Spinal cord (tissue), 10 donors: ENCODE data around the gene PDE6A. TPM values are rescaled to one million over a fixed set of nuclear protein-coding genes. Genes with fewer than 3 reads are reported as not detected.

Experiments
- DNase-seq, 6 donors: peaks; one replicate each; pipeline versions ENCODE4 v3.0.0 to v3.0.0-alpha.2; 2013 to 2015; ENCODE audit warnings: low spot score in 6 of 6, low read depth in 4 of 6
- H3K27ac ChIP-seq: one replicate; pipeline ENCODE4 v1.5.1; 2013; ENCODE audit warnings: low read depth, low read length, control low read depth
- H3K27me3 ChIP-seq: one replicate; pipeline ENCODE4 v1.6.1; 2013; ENCODE audit warnings: low read length; ENCODE audit not compliant: control insufficient read depth, insufficient read depth
- H3K36me3 ChIP-seq: one replicate; pipeline ENCODE4 v1.6.1; 2013; ENCODE audit warnings: low read length; ENCODE audit not compliant: control insufficient read depth, insufficient read depth
- H3K4me1 ChIP-seq: one replicate; pipeline ENCODE4 v1.6.1; 2013; ENCODE audit warnings: low read length; ENCODE audit not compliant: control insufficient read depth, insufficient read depth
- H3K4me3 ChIP-seq: one replicate; pipeline ENCODE4 v1.5.1; 2013; ENCODE audit warnings: low read depth, low read length, control low read depth
- H3K9me3 ChIP-seq: one replicate; pipeline ENCODE4 v1.6.1; 2013; ENCODE audit warnings: low read length; ENCODE audit not compliant: control insufficient read depth, insufficient read depth
- WGBS: methylation state at CpG from one replicate; pipeline ENCODE4 v1.1.5; 2013; ENCODE audit warnings: missing lambda C conversion rate; ENCODE audit not compliant: insufficient coverage; 5-methylcytosine and 5-hydroxymethylcytosine counted together
- polyA plus RNA-seq, 2 donors: library from polyadenylated mRNA; unstranded; fragments of 120-200 nt; gene quantifications; one replicate each; pipeline ENCODE4 v1.2.1, GENCODE V29; 2013; ENCODE audit not compliant: insufficient read length in 2 of 2
- total RNA-seq, 2 donors: library from RNA; depleted of rRNA in 1 of 2; stranded (reverse); fragments of 120-200 nt in 1 of 2; fragments of >200 nt in 1 of 2; gene quantifications; one replicate each; pipeline versions ENCODE4 v1.2.3 to v1.2.4, GENCODE V29; 2013 to 2014
- donor health status: healthy.

PDE6A gene
- total and polyA plus RNA-seq, 4 donors: 0.06 to 0.44 (median 0.17) TPM

DNA sequence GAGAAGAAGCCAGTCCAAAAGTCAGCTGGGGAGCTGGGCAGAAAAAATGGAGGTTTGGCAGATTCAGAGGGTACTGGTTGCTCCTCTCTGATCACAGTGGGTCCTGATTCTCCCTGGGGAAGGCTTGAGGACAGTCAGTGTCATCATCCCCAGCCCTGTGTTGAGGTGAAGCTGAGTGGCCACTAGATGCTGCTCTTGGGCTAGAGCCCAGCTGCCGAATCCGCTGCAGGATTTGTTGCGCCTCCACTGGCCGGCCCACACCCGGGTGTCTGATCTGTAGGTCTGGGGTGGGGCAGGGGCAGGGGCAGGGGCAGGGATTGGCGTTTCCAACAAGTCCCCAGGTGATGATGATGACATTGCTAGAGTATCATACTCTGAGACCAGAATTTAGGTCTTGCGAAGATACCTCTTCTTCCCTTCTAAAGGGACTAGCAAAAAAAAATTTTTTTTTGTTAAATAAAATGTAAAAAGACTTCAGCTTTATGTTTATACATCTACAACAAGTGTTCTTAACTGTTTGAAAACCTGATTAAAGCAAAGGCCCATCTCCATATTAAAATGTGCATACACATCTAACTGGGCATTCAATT lies 106.8 kb downstream of the PDE6A start:
- Histone ChIP-seq H3K27ac (no peak overlapping the region), H3K36me3 (peaks cover 36% of the 10 kb centered on the region), H3K4me3 (no peak overlapping the region), H3K27me3 (no peaks in the 10 kb centered on the region), H3K9me3 (no peaks in the 10 kb centered on the region), H3K4me1 (peaks cover 17% of the 10 kb centered on the region)
- WGBS: no CpG with 5 or more reads among the region's 7 CpGs
- peak in 4 of 6 donors; percentile 12 to 78 (median 47) for DNase-seq

DNA sequence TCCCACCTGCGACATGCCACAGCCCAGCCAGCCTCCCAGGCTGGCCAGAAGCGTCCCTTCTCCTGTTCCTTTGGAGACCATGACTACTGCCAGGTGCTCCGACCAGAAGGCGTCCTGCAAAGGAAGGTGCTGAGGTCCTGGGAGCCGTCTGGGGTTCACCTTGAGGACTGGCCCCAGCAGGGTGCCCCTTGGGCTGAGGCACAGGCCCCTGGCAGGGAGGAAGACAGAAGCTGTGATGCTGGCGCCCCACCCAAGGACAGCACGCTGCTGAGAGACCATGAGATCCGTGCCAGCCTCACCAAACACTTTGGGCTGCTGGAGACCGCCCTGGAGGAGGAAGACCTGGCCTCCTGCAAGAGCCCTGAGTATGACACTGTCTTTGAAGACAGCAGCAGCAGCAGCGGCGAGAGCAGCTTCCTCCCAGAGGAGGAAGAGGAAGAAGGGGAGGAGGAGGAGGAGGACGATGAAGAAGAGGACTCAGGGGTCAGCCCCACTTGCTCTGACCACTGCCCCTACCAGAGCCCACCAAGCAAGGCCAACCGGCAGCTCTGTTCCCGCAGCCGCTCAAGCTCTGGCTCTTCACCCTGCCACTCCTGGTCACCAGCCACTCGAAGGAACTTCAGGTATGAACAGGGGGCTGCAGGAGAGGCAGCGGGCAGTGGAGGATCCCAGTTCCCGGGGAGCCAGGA lies 108.0 kb downstream of the PDE6A start:
- no peak overlapping the region for H3K27ac ChIP-seq
- no peaks in the 10 kb centered on the region for H3K9me3 ChIP-seq
- H3K27me3 ChIP-seq: no peaks in the 10 kb centered on the region
- WGBS: 86% methylated on average over 17 of the region's 18 CpGs
- peaks cover 17% of the 10 kb centered on the region for H3K4me1 ChIP-seq
- H3K36me3 ChIP-seq: peaks cover 37% of the 10 kb centered on the region
- no peak overlapping the region for H3K4me3 ChIP-seq
- DNase-seq: no peak

DNA sequence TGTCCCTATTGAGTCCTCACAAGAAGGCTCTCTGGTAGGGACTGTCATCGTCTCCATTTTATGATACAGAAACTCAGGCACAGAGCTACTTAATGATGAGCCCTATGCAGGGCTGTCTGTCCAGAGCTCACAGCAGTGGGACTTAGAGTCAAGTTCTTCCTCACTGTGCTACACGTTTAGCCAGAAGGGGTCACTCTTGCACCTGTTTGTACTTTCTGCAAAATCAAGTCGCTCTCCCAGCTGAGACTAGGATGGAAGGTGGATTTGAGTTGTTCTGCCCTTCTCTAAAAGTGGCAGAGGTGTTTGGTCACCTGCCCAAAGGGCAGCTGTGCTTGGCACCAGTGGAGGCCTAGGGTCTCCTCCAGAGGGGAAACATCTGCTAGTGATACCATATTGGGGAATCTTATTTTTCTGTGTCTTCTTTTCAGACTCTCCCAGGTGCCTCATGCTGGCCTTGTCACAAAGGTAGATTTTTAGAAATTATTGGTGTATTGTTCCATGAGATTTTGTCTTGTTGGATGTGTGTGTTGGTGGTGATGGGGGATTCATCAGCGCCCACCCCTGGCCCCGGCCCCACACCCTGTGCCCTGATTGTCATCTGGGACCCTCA lies 110.2 kb downstream of the PDE6A start:
- WGBS: 45% methylated on average over 5 of the region's 5 CpGs

DNA sequence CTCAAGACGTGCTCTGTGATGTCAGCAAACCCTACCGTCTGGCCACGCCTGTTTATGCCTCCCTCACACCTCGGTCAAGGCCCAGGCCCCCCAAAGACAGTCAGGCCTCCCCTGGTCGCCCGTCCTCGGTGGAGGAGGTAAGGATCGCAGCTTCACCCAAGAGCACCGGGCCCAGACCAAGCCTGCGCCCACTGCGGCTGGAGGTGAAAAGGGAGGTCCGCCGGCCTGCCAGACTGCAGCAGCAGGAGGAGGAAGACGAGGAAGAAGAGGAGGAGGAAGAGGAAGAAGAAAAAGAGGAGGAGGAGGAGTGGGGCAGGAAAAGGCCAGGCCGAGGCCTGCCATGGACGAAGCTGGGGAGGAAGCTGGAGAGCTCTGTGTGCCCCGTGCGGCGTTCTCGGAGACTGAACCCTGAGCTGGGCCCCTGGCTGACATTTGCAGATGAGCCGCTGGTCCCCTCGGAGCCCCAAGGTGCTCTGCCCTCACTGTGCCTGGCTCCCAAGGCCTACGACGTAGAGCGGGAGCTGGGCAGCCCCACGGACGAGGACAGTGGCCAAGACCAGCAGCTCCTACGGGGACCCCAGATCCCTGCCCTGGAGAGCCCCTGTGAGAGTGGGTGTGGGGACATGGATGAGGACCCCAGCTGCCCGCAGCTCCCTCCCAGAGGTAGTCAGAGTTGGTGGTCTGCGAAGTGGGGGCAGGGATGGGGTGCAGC lies 111.3 kb downstream of the PDE6A start:
- peaks cover 36% of the 10 kb centered on the region for H3K36me3 ChIP-seq

More for the DNA sequence above, 110.2 kb downstream of the PDE6A start:
- no peaks in the 10 kb centered on the region for H3K9me3 ChIP-seq
- DNase-seq: peak; percentile 63 to 94 (median 76)
- H3K4me3 ChIP-seq: no peak overlapping the region
- no peaks in the 10 kb centered on the region for H3K27me3 ChIP-seq
- peaks cover 36% of the 10 kb centered on the region for H3K36me3 ChIP-seq
- no peak overlapping the region for H3K27ac ChIP-seq
- peaks cover 2% of the 10 kb centered on the region for H3K4me1 ChIP-seq

DNA sequence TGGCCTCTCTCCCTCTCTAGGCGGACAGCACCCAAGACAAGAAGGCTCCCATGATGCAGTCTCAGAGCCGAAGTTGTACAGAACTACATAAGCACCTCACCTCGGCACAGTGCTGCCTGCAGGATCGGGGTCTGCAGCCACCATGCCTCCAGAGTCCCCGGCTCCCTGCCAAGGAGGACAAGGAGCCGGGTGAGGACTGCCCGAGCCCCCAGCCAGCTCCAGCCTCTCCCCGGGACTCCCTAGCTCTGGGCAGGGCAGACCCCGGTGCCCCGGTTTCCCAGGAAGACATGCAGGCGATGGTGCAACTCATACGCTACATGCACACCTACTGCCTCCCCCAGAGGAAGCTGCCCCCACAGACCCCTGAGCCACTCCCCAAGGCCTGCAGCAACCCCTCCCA lies 112.0 kb downstream of the PDE6A start:
- Histone ChIP-seq H3K27me3 (no peaks in the 10 kb centered on the region), H3K4me3 (no peak overlapping the region), H3K36me3 (peaks cover 36% of the 10 kb centered on the region), H3K27ac (no peak overlapping the region), H3K9me3 (no peaks in the 10 kb centered on the region), H3K4me1 (no peaks in the 10 kb centered on the region)
- 88% methylated on average over 9 of the region's 12 CpGs for WGBS
- no peak for DNase-seq

More for the DNA sequence above, 111.3 kb downstream of the PDE6A start:
- 86% methylated on average over 29 of the region's 30 CpGs for WGBS
- Histone ChIP-seq H3K27ac (no peak overlapping the region), H3K27me3 (no peaks in the 10 kb centered on the region), H3K4me1 (no peaks in the 10 kb centered on the region), H3K9me3 (no peaks in the 10 kb centered on the region), H3K4me3 (no peak overlapping the region)
- DNase-seq: no peak

DNA sequence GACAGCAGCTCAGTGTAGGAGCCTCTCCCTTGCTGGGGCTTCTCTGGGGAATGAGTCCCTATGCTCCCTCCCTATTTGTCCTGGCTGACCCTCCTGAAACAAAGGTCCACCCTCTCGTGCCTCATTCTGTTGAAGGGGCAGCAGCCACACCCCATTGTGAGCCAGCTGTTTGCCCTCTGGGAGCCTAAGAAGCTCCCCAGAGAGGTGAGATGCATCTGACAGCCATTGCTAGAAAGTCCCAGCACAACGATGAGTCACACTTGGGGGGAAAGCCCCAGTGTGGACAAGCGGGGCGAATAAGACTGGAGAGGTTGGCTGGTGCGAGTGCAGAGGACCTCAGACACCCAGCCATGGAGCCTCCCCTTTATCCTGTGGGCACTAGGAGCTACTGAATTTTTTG lies 113.1 kb downstream of the PDE6A start:
- Histone ChIP-seq H3K27me3 (no peaks in the 10 kb centered on the region), H3K4me3 (no peak overlapping the region), H3K36me3 (peaks cover 34% of the 10 kb centered on the region), H3K27ac (no peak overlapping the region), H3K4me1 (peaks cover 5% of the 10 kb centered on the region), H3K9me3 (no peaks in the 10 kb centered on the region)
- WGBS: 60% methylated on average over 2 of the region's 5 CpGs
- DNase-seq: no peak

DNA sequence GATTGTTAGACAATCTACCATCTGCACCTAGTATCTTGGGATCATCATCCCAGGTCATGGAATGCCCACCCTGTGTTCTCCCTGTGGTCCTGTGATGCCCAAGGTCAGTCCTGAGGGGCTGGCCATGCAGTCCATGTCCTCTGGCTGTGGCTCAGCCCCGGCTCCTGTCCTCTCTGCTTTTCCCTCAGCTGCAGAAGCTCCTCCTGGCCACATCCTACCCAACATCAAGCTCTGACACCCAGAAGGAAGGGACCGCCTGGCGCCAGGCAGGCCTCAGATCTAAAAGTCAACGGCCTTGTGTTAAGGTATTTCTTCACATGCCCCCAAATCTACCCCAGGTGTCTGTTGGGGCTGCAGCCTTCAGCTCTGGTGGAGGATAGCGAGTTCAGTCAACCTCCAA lies 114.0 kb downstream of the PDE6A start:
- 100% methylated on average over 1 of the region's 5 CpGs for WGBS
- no peak for DNase-seq
- Histone ChIP-seq H3K27ac (no peak overlapping the region), H3K4me1 (peaks cover 11% of the 10 kb centered on the region), H3K9me3 (no peaks in the 10 kb centered on the region), H3K36me3 (peaks cover 33% of the 10 kb centered on the region), H3K4me3 (no peak overlapping the region), H3K27me3 (no peaks in the 10 kb centered on the region)

DNA sequence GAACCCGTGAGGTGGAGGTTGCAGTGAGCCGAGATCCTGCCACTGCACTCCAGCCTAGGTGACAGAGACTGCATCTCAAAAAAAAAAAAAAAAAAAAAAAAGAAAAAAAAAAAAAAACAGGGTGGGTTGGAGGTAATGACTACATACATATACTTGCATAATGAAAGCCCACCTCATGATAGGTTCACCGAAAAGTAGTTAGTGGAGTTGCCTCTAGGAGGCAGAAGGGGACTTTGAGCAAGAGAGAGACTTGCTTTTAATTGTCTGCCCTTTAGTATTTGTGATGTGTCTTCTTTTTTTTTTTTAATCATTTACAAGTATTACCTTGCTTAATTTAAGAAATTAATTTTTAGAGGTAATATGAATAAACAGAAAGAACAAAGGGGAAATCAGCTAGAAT lies 114.6 kb downstream of the PDE6A start:
- no peak for DNase-seq
- H3K4me1 ChIP-seq: peaks cover 15% of the 10 kb centered on the region
- WGBS: no CpG with 5 or more reads among the region's 3 CpGs
- H3K9me3 ChIP-seq: no peaks in the 10 kb centered on the region
- H3K4me3 ChIP-seq: no peak overlapping the region
- H3K27me3 ChIP-seq: no peaks in the 10 kb centered on the region
- no peak overlapping the region for H3K27ac ChIP-seq
- H3K36me3 ChIP-seq: peaks cover 30% of the 10 kb centered on the region

DNA sequence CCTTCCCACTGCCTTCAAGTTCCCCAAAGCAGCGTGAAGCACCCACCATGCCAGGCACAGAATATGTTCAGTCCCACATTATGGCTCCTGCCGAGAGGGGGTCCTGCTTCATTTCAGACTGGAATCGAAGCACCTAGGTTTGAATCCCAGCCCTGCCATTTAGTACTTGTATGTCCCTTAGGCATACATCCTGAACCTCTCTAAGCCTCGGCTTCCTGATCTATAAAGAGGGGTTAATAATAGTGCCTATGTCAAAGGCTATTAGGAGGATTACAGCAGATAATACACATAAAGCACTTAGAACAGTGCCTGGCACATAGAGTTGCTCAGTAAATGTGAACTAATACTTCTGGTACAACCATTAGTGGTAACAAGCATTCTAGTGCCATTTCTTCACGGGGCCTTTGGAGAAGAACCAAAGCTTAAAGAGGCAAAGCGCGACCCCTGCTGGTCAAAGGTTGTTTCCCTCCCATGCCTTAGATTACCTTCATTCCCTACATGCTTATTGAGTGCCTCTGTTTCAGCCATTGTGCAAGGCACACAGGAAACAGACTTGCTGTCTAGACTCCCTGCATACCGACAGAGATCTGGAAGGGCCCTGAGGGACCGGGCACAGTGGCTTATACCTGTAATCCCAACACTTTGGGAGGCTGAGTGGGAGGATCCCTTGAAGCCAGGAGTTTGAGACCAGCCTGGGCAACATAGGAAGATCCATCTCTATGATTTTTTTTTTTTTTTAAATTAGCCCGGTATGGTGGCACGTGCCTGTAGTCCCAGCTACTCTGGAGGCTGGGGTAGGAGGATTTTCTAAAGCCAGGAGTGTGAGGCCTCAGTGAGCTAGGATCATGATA lies 116.2 kb downstream of the PDE6A start:
- no peaks in the 10 kb centered on the region for H3K9me3 ChIP-seq
- DNase-seq: peak; percentile 66 to 96 (median 82)
- peaks cover 29% of the 10 kb centered on the region for H3K4me1 ChIP-seq
- H3K27me3 ChIP-seq: no peaks in the 10 kb centered on the region
- no peak overlapping the region for H3K4me3 ChIP-seq
- no peak overlapping the region for H3K27ac ChIP-seq
- WGBS: 23% methylated on average over 7 of the region's 11 CpGs
- H3K36me3 ChIP-seq: peaks cover 28% of the 10 kb centered on the region
